Fibroblast of villous mesenchyme (primary cell): ENCODE results near the gene FOXO1. TPM values are rescaled to one million over a fixed set of nuclear protein-coding genes. Genes with fewer than 3 reads are reported as not detected.

Experiments used
- DNase-seq: peaks from one replicate; pipeline ENCODE4 v3.0.0-alpha.2; 2010; ENCODE audit warnings: low read depth
- H3K4me3 ChIP-seq: 2 replicates; pipeline ENCODE4 v1.5.1; 2011; ENCODE audit warnings: low read depth, mild to moderate bottlenecking, low read length
- total RNA-seq: library from RNA; depleted of rRNA; stranded (reverse); fragments of >200 nt; gene quantifications from 2 replicates; pipeline ENCODE4 v1.2.3, GENCODE V29; 2012
- TF ChIP-seq, protein P1 (sequence below): IDR thresholded peaks from 2 replicates; pipeline ENCODE4 v1.5.1; 2012; ENCODE audit warnings: low read depth, mild to moderate bottlenecking, low read length; ENCODE audit not compliant: insufficient read depth

FOXO1 gene
- total RNA-seq, 1 donor, result 9.5 TPM

DNA sequence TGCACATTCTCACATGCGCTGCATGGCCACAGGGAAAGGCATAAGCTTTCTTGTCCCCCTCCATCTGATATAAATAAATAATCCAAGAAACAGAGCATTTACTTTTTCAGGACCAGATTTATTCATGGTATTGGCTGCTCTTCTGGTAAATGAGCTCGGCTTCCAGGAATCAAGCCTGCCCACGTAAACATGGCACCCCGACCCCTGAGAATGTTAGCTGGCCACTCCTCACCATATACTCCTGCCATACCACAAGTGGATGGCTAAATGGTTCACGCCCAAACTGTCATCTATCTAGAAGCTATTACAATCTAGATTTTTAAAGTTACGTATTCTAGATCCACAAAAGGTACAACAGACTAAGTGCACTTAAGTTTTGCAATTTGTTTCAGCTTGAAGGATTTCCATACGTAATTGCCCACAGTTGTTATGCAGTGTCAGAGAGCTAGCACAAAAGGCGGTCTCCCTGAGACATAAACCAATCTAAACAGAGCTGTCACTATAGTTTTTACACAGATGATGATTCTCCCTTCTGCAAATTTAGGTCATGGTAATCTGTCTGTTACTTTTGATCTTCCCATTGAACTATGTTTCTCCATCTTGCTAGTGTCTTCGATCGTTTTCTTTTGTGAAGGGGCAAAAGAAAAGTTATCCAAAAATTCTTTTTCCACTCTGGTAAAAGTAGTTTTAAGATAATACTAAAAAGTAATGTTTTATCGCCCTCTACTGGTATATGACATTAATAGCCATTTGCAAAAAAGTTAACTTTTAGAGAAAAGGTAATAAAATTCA is 16.2 kb upstream of the FOXO1 start:
- peak; percentile 46 for DNase-seq
- H3K4me3 ChIP-seq, result no peak overlapping the region
- TF ChIP-seq, protein P1, sequence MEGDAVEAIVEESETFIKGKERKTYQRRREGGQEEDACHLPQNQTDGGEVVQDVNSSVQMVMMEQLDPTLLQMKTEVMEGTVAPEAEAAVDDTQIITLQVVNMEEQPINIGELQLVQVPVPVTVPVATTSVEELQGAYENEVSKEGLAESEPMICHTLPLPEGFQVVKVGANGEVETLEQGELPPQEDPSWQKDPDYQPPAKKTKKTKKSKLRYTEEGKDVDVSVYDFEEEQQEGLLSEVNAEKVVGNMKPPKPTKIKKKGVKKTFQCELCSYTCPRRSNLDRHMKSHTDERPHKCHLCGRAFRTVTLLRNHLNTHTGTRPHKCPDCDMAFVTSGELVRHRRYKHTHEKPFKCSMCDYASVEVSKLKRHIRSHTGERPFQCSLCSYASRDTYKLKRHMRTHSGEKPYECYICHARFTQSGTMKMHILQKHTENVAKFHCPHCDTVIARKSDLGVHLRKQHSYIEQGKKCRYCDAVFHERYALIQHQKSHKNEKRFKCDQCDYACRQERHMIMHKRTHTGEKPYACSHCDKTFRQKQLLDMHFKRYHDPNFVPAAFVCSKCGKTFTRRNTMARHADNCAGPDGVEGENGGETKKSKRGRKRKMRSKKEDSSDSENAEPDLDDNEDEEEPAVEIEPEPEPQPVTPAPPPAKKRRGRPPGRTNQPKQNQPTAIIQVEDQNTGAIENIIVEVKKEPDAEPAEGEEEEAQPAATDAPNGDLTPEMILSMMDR, result peak; percentile 45

DNA sequence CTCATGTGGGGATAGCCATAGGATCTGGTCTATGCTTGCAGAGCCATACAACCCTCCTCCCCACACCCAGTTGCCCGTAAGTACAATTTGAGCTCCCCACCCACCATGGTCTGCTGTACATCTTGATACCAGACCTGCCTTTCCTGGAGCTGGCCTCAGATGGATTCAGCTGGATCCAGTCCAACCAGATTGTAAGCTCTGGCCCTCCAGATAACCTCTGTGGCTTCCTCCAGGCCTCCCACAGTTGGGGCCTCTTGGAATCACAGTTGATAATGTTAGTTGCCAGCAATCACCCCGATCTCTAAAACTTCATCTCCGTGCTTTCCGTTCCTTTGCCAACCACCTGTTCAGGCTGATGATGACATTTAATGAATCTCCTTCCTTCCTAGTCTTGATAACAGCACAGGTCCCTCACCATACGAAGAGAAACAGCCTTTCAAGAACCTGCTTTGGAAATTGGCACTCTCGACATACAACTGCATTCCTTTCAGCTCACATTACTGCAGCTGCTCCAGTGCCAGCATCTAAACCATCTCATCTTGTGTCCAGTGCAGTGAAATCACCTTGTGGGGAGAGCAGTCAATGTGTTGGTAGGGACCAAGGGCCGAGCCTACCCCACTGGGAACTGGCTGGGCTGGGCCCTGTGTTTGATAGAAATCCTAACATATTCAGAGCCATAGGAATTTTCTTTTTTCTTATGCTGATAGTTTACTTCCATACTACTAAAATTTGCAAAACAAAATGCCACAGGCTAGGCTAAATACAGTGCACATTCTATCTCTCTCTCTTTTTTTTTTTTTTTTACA is 15.1 kb upstream of the FOXO1 start:
- TF ChIP-seq, protein P1, result no peak
- H3K4me3 ChIP-seq, result no peak overlapping the region
- DNase-seq, result no peak

DNA sequence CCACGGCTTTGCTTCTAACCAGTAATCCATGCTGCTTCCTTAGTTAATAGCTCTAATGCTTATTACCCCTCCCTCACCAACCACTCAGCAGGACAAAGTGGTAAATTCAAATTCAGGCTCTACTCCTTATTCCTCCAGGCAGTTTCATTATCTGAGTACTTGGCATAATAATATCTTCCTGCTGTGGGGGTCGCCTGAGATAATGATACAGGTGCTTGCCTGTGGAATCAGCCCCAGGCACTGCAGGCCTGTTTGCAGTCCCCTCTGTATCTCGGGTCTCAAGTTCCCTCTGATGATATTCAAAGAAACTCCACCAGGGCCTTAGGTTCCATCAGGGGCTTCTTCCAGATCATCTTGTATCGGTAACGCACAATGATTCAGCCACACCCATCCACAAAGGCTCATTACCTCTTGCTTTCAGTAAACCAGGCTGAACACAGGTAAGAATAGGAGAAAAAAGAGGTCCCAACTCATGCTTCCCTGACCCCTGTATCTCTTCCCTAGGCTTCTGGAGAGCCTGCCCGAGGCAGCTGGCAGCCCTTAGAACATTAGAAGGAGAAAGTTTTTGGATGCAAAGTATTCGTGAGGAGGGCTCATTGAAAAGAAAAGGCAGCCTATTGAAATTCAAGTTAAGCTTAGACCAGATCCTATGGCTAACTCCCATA is 14.3 kb upstream of the FOXO1 start:
- TF ChIP-seq, protein P1, result no peak
- DNase-seq, result no peak
- no peak overlapping the region for H3K4me3 ChIP-seq

DNA sequence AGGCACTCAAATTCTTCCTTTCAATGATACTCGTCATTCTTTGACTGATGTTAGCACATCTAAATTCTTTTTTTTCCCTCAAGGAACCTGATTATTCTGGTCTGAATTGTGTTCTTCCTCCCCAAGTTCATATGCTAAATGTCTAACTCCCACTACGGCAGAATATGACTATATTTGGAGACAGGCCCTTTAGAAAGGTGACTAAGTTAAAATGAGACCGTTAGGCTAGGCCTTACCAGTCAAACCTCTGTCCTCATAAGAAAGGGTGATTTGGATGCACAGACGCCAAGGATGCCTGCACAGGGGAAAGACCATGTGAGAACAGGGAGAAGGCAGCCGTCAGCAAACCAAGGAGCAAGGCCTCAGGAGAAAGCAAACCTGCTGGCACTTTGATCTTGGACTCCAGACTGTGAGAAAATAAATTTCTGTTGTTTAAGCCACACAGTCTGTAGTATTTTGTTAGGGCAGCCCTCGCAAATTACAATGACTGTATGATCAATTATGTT is 13.1 kb upstream of the FOXO1 start:
- TF ChIP-seq, protein P1, result no peak
- H3K4me3 ChIP-seq, result no peak overlapping the region
- DNase-seq, result no peak

DNA sequence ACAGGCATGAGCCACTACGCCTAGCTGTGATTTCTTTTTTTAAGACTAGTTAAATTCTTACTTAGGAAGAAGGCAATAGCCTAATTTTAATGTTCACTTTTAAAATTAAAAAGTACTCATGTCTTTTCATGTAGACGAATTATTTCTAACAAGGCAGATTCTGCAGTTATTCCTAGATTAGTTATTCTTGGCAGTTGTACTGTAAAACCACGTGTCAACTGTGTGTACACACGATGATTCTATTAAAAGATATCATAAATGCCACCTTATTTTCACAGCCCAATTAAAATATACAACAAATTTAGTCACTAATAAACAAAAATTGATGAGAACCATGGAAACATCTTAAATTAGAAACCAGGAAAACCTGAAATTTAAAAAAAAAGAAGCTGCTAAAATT is 10.6 kb upstream of the FOXO1 start:
- DNase-seq, result no peak
- H3K4me3 ChIP-seq, result no peak overlapping the region
- TF ChIP-seq, protein P1, result no peak

DNA sequence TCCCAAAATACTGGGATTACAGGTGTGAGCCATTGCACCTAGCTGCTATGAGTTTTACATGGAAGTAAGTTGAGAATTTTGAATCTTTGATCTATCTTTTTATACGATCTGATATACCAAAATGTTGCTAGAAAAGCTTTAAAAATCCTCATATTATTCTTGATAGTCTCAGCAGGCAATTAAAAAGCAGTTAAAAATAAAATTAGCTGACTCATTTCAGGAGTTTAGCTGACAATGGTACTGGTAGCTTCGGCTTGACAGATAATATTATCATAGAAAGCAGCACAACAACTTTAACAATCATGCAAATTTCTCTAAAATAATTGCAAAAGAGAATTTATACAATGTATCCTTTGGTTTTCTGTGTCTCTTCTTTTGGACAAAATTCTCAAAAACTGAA is 9.6 kb upstream of the FOXO1 start:
- TF ChIP-seq, protein P1, result no peak

More for the DNA sequence above, 9.6 kb upstream of the FOXO1 start:
- H3K4me3 ChIP-seq, result no peak overlapping the region
- DNase-seq, result no peak
